ENCODE data around the gene SLC3A2. TPM values are rescaled to one million over a fixed set of nuclear protein-coding genes. Genes with fewer than 3 reads are reported as not detected.

SLC3A2 gene
- total RNA-seq, 2 donors from 2014 or later: 138 to 739 TPM

DNA sequence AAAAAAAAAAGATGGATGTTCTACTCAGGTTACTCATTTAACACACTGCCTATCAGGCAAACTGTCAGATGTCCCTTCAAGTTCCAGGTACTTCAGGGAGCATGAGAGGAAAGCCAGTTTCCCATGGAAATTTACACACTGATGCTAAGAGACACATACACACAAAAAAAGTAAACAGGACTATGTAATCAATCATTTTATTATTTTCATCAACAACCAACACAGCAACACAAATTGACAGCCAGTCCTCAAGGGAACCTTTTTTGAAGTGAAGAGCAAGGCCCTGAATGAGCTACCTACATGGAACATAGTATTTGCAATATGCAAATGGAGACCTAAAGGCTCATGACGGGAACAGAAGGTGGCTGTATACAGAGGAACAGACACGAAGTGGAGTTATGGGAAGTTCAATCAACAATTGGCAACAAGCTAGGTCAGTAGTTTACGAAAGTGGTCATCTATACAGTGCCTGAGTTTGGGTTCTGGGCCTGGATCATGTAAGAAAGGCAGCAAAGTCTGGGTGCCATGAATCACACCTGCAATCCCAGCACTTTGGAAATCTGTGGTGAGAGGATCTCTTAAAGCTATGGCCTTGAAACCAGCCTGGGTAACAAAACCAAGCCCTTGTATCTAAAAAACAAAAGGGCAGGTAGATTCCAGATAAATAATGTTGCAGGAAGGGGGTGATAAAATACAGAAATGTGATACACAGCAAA, 28.7 kb upstream of the SLC3A2 start:
- no peaks in the 10 kb centered on the region for H3K27me3 ChIP-seq (replicated peaks; ENCODE audit: insufficient read depth)
- peaks cover 24% of the 10 kb centered on the region for H3K36me3 ChIP-seq
- TF ChIP-seq, protein P1, sequence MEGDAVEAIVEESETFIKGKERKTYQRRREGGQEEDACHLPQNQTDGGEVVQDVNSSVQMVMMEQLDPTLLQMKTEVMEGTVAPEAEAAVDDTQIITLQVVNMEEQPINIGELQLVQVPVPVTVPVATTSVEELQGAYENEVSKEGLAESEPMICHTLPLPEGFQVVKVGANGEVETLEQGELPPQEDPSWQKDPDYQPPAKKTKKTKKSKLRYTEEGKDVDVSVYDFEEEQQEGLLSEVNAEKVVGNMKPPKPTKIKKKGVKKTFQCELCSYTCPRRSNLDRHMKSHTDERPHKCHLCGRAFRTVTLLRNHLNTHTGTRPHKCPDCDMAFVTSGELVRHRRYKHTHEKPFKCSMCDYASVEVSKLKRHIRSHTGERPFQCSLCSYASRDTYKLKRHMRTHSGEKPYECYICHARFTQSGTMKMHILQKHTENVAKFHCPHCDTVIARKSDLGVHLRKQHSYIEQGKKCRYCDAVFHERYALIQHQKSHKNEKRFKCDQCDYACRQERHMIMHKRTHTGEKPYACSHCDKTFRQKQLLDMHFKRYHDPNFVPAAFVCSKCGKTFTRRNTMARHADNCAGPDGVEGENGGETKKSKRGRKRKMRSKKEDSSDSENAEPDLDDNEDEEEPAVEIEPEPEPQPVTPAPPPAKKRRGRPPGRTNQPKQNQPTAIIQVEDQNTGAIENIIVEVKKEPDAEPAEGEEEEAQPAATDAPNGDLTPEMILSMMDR (IDR thresholded peaks at IDR 0.05): no peak
- H3K9me3 ChIP-seq: no peaks in the 10 kb centered on the region
- H3K4me1 ChIP-seq (ENCODE audit: control insufficient read depth in 1 of 2, low read depth in 2 of 2): peaks cover 19 to 26% of the 10 kb centered on the region in 2 donors
- H3K4me3 ChIP-seq: no peak overlapping the region
- no peak overlapping the region for H3K27ac ChIP-seq
- DNase-seq (ENCODE audit: low spot score) (no peak), ATAC-seq (ENCODE audit: insufficient number of reproducible peaks, low FRiP score, low read depth) (no peak)

DNA sequence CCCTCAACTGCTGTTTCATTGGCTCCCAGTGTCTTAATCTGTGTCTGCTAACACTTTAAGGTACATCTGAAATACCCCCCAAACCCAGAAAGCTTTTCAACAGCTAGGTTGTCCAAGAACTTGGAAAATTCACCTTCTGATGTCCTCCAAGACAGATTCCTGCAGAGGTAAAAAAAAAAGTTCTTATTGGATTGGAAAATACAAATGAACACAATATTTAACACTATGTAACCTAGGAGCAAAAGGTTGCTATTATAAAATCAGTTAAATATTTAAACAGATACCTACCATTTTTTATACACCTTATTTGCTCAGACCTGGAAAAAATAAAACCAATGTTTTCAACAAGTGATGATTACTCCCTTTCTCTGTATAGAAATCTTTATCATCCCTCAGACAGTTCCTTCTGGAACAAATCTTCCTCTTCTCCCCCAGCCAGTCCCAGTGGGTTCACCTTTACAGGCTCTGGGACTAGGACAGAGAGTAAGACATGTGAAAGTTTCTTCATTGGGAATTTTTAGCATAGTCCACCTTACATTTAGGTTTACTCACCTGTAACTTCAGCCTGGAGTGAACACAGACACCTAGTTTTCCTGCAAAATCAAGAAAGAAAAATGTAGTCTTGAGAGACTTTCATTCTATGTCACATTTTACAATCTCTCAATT, 28.0 kb upstream of the SLC3A2 start:
- H3K4me3 ChIP-seq: no peak overlapping the region
- DNase-seq (ENCODE audit: low spot score): no peak
- no peak for ATAC-seq (ENCODE audit: insufficient number of reproducible peaks, low FRiP score, low read depth)
- H3K9me3 ChIP-seq: no peaks in the 10 kb centered on the region
- peaks cover 19 to 26% of the 10 kb centered on the region in 2 donors for H3K4me1 ChIP-seq (ENCODE audit: control insufficient read depth in 1 of 2, low read depth in 2 of 2)
- H3K27ac ChIP-seq: no peak overlapping the region
- TF ChIP-seq, protein P1 (IDR thresholded peaks at IDR 0.05): no peak
- no peaks in the 10 kb centered on the region for H3K27me3 ChIP-seq (replicated peaks; ENCODE audit: insufficient read depth)
- H3K36me3 ChIP-seq: peaks cover 24% of the 10 kb centered on the region

DNA sequence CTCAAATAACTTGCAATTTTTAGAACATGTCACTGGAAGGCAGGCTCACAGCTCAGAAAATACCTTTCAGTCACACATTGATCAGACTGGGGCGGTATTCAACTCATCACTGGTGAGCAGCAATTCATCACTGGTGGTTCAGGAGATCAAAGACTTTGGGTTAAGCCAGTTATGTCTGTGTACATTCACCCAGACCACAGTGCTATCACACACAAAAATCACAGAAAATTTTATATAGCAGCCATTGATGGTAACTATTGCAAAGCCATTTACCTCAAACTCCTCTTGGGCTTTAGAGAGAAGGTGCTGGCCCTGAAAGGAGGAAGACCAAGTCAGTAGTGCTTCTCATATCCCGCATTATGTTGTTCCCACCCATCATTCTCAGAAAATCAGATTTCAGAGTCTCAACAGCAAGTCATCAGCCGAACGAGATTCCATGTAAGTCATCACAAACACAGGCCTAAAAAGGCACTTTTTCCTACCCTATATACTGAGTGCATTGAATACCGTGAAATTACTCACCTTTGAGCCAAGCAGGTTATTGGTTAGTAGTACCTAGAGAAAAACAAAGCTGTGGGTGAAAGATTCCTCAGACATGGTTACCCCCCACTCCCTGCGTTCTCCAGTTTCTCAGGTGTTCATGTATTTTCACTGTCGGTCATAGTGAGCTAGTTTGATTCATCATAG, 27.3 kb upstream of the SLC3A2 start:
- H3K9me3 ChIP-seq: no peaks in the 10 kb centered on the region
- ATAC-seq (ENCODE audit: insufficient number of reproducible peaks, low FRiP score, low read depth) (no peak), DNase-seq (ENCODE audit: low spot score) (no peak)
- TF ChIP-seq, protein P1 (IDR thresholded peaks at IDR 0.05): no peak
- H3K4me3 ChIP-seq: no peak overlapping the region
- peaks cover 24% of the 10 kb centered on the region for H3K36me3 ChIP-seq
- H3K4me1 ChIP-seq (ENCODE audit: control insufficient read depth in 1 of 2, low read depth in 2 of 2): peaks cover 19 to 26% of the 10 kb centered on the region in 2 donors
- H3K27ac ChIP-seq: no peak overlapping the region
- H3K27me3 ChIP-seq (replicated peaks; ENCODE audit: insufficient read depth): no peaks in the 10 kb centered on the region

DNA sequence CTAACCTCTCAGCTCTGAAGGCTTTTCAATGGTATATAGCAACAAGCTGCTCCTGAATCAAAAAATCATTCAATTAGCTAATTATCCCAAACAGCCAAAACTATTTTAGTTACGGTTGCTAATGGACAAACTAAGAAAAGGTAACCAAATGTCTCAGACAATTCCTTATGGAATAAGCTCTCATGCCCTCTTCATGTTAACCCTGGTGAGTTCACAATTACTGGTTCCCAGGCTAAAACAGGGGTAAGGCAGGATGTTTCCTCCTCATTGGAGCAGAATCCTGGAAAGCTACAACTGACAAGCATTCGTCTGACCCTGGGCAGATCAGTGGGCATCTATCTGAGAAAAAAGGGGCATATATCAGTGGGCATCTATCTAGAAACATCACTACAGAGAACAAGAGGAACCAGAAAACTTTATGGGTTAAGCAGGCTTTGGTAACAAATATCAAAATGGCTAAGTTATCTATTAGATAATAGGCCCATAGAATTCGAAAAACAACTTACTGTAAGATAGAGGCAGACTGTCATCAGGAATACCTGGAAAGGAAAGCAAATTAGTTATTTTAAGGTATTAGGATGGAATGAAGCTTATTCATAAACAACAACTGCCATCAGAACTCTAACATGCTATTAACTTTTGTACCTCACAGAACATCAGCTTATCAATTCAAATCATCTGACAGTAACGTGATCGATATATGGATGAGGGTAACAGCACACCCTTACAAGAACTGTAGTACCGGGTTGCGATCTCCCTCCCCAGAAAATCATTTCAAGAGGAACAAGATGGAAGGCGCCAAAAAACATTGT, 26.5 kb upstream of the SLC3A2 start:
- DNase-seq (ENCODE audit: low spot score): no peak

More for the DNA sequence above, 26.5 kb upstream of the SLC3A2 start:
- TF ChIP-seq, protein P1 (IDR thresholded peaks at IDR 0.05): no peak
- H3K4me1 ChIP-seq (ENCODE audit: control insufficient read depth in 1 of 2, low read depth in 2 of 2): peaks cover 19 to 26% of the 10 kb centered on the region in 2 donors
- H3K9me3 ChIP-seq: no peaks in the 10 kb centered on the region
- H3K36me3 ChIP-seq: peaks cover 24% of the 10 kb centered on the region
- ATAC-seq (ENCODE audit: insufficient number of reproducible peaks, low FRiP score, low read depth): no peak
- H3K27ac ChIP-seq: no peak overlapping the region
- H3K4me3 ChIP-seq: peak overlapping the region; percentile 97
- no peaks in the 10 kb centered on the region for H3K27me3 ChIP-seq (replicated peaks; ENCODE audit: insufficient read depth)

All from thoracic aorta (tissue), 2 donors.